ENCODE measurements around the gene DNAH3.

DNA sequence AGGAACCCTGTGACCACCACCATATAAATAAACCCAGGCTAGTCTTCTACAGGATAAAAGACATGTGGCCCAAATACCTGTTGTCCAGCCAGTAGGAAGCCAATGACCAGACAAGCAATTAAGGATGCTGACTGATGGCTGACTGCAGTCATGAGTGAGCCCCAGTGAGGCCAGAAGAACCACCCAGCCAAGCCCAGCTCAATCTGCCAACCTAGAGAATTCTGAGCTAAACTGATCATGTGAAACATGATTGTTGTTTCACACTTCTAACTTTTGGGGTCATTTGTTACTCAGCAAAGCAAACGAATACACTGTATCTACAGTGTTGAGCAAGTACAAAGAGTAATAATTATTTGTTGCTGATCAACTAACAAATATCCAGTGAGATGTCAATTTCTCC, 86.4 kb downstream of the DNAH3 start:
- TF ChIP-seq, protein P1, sequence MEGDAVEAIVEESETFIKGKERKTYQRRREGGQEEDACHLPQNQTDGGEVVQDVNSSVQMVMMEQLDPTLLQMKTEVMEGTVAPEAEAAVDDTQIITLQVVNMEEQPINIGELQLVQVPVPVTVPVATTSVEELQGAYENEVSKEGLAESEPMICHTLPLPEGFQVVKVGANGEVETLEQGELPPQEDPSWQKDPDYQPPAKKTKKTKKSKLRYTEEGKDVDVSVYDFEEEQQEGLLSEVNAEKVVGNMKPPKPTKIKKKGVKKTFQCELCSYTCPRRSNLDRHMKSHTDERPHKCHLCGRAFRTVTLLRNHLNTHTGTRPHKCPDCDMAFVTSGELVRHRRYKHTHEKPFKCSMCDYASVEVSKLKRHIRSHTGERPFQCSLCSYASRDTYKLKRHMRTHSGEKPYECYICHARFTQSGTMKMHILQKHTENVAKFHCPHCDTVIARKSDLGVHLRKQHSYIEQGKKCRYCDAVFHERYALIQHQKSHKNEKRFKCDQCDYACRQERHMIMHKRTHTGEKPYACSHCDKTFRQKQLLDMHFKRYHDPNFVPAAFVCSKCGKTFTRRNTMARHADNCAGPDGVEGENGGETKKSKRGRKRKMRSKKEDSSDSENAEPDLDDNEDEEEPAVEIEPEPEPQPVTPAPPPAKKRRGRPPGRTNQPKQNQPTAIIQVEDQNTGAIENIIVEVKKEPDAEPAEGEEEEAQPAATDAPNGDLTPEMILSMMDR (IDR thresholded peaks at IDR 0.05; ENCODE audit: low read depth, low read length): no peak
- TF ChIP-seq POLR2A (IDR thresholded peaks at IDR 0.05; ENCODE audit: extremely low read depth, insufficient read length) (no peak), MYC (IDR thresholded peaks at IDR 0.05; ENCODE audit: low read depth, low read length) (no peak)

Data from NB4 (cell line).